Smooth muscle cell (in vitro differentiated cells): ENCODE results near the gene GPR141. TPM values are rescaled to one million over a fixed set of nuclear protein-coding genes. Genes with fewer than 3 reads are reported as not detected.

Source experiments
- DNase-seq: peaks from one replicate; lab custom pipeline; 2025; ENCODE audit not compliant: unreplicated experiment; lab: John Stamatoyannopoulos, UW
- H2AFZ ChIP-seq: fragments of 200-600 bp; sonication (generic); 2 replicates; pipeline ENCODE4 v1.6.0; 2016; ENCODE audit warnings: antibody characterized with exemption, low read depth, mild to moderate bottlenecking
- H3F3A ChIP-seq: fragments of 200-600 bp; sonication (generic); 2 replicates; pipeline ENCODE4 v1.6.0; 2017; ENCODE audit warnings: antibody characterized with exemption, low read depth
- H3K27ac ChIP-seq: fragments of 200-600 bp; sonication (generic); 2 replicates; pipeline ENCODE4 v1.5.1; 2016; ENCODE audit warnings: low read depth, mild to moderate bottlenecking
- H3K27me3 ChIP-seq: fragments of 200-600 bp; sonication (generic); 2 replicates; pipeline ENCODE4 v1.6.1; 2016; ENCODE audit warnings: low read depth, mild to moderate bottlenecking
- H3K36me3 ChIP-seq: fragments of 200-600 bp; sonication (generic); 2 replicates; pipeline ENCODE4 v1.5.1; 2016; ENCODE audit warnings: low read depth
- H3K4me1 ChIP-seq: fragments of 200-600 bp; sonication (generic); 2 replicates; pipeline ENCODE4 v1.5.1; 2016; ENCODE audit warnings: low read depth
- H3K4me2 ChIP-seq: fragments of 200-600 bp; sonication (generic); 2 replicates; pipeline ENCODE4 v1.6.0; 2016; ENCODE audit warnings: mild to moderate bottlenecking
- H3K4me3 ChIP-seq: fragments of 200-600 bp; sonication (generic); 2 replicates; pipeline ENCODE4 v1.5.1; 2016; ENCODE audit warnings: mild to moderate bottlenecking
- H3K79me2 ChIP-seq: fragments of 200-600 bp; sonication (generic); 2 replicates; pipeline ENCODE4 v1.6.0; 2016; ENCODE audit warnings: low read depth, mild to moderate bottlenecking
- H3K9ac ChIP-seq: fragments of 200-600 bp; sonication (generic); 2 replicates; pipeline ENCODE4 v1.6.0; 2016; ENCODE audit warnings: low read depth
- H3K9me3 ChIP-seq: fragments of 200-600 bp; sonication (generic); replicated peaks from 2 replicates; pipeline ENCODE4 v1.5.1; 2016; ENCODE audit warnings: low read depth
- H4K20me1 ChIP-seq: fragments of 200-600 bp; sonication (generic); 2 replicates; pipeline ENCODE4 v1.6.0; 2016; ENCODE audit warnings: low read depth
- WGBS: methylation state at CpG from one replicate; pipeline ENCODE4 v1.1.7; 2016; ENCODE audit warnings: low lambda C conversion rate; 5-methylcytosine and 5-hydroxymethylcytosine counted together
- polyA plus RNA-seq: library from polyadenylated mRNA; unstranded; fragments of >200 nt; fragmentation: Nextera tagmentation; extraction: Ambion mirVana; gene quantifications from 2 replicates; pipeline ENCODE4 v1.2.1, GENCODE V29; 2016
- total RNA-seq: library from RNA; depleted of rRNA; stranded (reverse); fragments of >200 nt; gene quantifications from 2 replicates; pipeline ENCODE4 v1.2.3, GENCODE V29; 2014
- TF ChIP-seq, protein P1 (sequence below): fragments of 200-600 bp; sonication (generic); IDR thresholded peaks from 2 replicates; pipeline ENCODE4 v1.5.1; 2017; ENCODE audit warnings: borderline replicate concordance, mild to moderate bottlenecking, antibody characterized with exemption; ENCODE audit not compliant: insufficient read depth, poor library complexity, severe bottlenecking

Gene GPR141
- total and polyA plus RNA-seq, 2 experiments from 2014 or later = 2.5 TPM; not detected in 1

DNA sequence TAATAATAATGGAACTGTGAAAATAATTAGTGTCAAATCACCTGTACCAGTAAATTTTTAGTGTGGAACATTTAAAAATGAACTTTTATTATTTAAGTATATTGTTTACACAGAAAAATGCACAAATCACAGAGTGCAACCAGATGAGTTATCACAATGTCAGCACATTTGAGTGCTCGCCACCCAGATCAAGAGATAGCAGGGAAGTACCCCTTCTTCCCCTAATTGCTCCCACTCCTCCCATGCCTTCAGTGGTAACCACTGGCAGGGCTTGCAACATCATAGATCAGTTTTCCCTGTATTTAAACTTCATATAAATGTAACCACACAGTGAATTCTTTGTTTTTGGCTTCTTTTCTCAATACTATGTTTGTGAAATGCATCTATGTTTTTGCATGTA is 7.8 kb upstream of the GPR141 start:
- WGBS = 96% methylated on average over 1 of the region's 1 CpG
- no peak overlapping the region for H3K4me2 ChIP-seq
- no peak overlapping the region for H2AFZ ChIP-seq
- H3K36me3 ChIP-seq = no peaks in the 10 kb centered on the region
- H3F3A ChIP-seq = no peaks in the 10 kb centered on the region
- no peaks in the 10 kb centered on the region for H3K4me1 ChIP-seq
- H3K79me2 ChIP-seq = no peaks in the 10 kb centered on the region
- no peak for DNase-seq
- no peaks in the 10 kb centered on the region for H3K27me3 ChIP-seq
- TF ChIP-seq, protein P1, sequence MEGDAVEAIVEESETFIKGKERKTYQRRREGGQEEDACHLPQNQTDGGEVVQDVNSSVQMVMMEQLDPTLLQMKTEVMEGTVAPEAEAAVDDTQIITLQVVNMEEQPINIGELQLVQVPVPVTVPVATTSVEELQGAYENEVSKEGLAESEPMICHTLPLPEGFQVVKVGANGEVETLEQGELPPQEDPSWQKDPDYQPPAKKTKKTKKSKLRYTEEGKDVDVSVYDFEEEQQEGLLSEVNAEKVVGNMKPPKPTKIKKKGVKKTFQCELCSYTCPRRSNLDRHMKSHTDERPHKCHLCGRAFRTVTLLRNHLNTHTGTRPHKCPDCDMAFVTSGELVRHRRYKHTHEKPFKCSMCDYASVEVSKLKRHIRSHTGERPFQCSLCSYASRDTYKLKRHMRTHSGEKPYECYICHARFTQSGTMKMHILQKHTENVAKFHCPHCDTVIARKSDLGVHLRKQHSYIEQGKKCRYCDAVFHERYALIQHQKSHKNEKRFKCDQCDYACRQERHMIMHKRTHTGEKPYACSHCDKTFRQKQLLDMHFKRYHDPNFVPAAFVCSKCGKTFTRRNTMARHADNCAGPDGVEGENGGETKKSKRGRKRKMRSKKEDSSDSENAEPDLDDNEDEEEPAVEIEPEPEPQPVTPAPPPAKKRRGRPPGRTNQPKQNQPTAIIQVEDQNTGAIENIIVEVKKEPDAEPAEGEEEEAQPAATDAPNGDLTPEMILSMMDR = no peak
- H3K27ac ChIP-seq = no peak overlapping the region
- no peaks in the 10 kb centered on the region for H4K20me1 ChIP-seq
- H3K9me3 ChIP-seq = no peaks in the 10 kb centered on the region
- H3K4me3 ChIP-seq = no peak overlapping the region
- no peak overlapping the region for H3K9ac ChIP-seq

DNA sequence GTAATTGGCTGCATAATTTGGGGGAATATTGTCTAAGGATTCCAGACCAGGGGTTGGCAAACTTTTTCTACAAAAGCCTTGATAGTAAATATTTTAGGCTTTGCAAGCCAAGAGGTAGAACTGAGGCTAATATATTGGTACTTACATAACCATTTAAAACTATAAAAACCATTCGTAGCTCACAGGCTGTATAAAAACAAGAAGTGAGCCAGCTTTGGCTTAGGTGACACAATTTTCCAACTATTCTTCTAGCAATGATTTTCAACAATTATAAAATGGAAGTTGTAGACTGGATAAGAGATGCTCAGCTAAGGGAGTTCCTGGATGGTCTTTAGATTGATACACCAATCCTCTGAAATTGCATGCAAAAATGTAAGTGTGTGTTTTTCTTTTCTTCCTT is 1.4 kb downstream of the GPR141 start:
- Histone ChIP-seq H3K9ac (no peak overlapping the region), H2AFZ (no peak overlapping the region), H4K20me1 (no peaks in the 10 kb centered on the region), H3K27me3 (no peaks in the 10 kb centered on the region), H3K4me3 (no peak overlapping the region), H3K79me2 (no peaks in the 10 kb centered on the region), H3K4me1 (no peaks in the 10 kb centered on the region), H3K36me3 (no peaks in the 10 kb centered on the region), H3F3A (no peaks in the 10 kb centered on the region), H3K4me2 (no peak overlapping the region), H3K27ac (no peak overlapping the region), H3K9me3 (no peaks in the 10 kb centered on the region)
- no peak for DNase-seq
- 91% methylated on average over 1 of the region's 1 CpG for WGBS
- TF ChIP-seq, protein P1 = no peak

DNA sequence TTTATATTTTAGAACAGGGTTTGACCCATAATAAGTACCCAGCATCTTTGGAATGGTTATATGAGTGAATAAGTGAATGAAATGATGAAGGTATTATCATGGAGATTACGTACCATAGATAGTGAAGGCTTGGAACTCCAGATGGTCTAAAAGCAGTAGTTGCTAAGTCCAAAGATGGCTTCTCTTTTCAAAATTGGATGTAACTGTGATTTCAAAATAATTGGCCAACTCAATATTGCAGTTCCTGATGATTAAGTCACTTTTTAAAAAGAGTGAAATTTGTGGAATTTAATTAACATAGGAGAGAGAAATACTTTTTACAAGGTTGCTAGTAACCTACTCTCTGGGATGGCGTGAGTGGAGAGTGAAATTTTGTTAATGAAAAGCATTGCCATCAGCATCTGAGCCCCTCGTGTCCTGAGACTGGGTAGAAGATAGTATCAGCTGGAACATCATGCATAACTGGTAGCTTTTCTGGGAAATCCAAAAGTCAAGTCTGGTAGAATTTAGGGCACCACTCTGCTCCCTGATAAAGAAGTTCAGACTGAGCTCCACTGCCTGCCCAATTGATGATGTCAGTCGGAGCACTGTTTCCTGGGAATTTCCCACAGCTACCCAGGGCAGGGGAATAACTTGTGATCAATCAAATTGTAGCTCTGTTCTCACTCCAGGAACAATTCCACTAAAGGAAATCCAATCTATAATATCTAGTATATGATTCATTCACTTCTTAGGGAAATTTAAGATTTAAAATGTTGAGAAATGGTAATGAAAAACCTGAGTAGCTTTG is 3.2 kb downstream of the GPR141 start:
- no peak for DNase-seq
- H3K79me2 ChIP-seq = no peaks in the 10 kb centered on the region
- no peaks in the 10 kb centered on the region for H4K20me1 ChIP-seq
- 89% methylated on average over 4 of the region's 4 CpGs for WGBS
- H3F3A ChIP-seq = no peaks in the 10 kb centered on the region
- no peaks in the 10 kb centered on the region for H3K9me3 ChIP-seq
- H3K27me3 ChIP-seq = no peaks in the 10 kb centered on the region
- H2AFZ ChIP-seq = no peak overlapping the region
- H3K9ac ChIP-seq = no peak overlapping the region
- H3K4me2 ChIP-seq = no peak overlapping the region
- H3K36me3 ChIP-seq = no peaks in the 10 kb centered on the region
- no peaks in the 10 kb centered on the region for H3K4me1 ChIP-seq
- no peak overlapping the region for H3K27ac ChIP-seq
- H3K4me3 ChIP-seq = no peak overlapping the region
- TF ChIP-seq, protein P1 = no peak

DNA sequence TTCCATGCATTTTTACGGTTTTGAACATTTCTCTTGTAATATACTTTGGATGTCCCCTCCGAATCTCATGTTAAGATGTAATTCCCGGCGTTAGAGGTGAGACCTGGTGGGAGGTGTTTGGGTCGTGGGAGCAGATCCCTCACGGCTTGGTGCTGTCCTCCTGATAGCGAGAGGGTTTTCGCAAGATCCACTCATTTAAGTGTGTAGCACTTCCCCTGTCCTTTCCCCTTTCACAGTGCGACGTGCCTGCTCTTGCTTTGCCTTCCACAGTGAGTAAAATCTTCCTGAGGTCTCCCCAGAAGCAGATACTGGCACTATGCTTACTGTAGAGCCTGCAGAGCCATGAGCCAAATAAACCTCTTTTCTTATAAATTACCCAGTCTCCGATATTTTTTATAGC is 6.6 kb downstream of the GPR141 start:
- no peaks in the 10 kb centered on the region for H3K36me3 ChIP-seq
- no peak overlapping the region for H3K4me3 ChIP-seq
- H3K9me3 ChIP-seq = no peaks in the 10 kb centered on the region
- no peak overlapping the region for H3K9ac ChIP-seq
- no peak overlapping the region for H3K27ac ChIP-seq
- H2AFZ ChIP-seq = no peak overlapping the region
- TF ChIP-seq, protein P1 = no peak
- H3F3A ChIP-seq = no peaks in the 10 kb centered on the region
- DNase-seq = no peak
- WGBS = 87% methylated on average over 11 of the region's 11 CpGs
- no peaks in the 10 kb centered on the region for H4K20me1 ChIP-seq
- H3K4me1 ChIP-seq = no peaks in the 10 kb centered on the region
- no peaks in the 10 kb centered on the region for H3K27me3 ChIP-seq
- no peak overlapping the region for H3K4me2 ChIP-seq
- no peaks in the 10 kb centered on the region for H3K79me2 ChIP-seq
